Left kidney (tissue), 2 donors: Measurements from ENCODE around the gene OSBPL1A. TPM values are rescaled to one million over a fixed set of nuclear protein-coding genes. Genes with fewer than 3 reads are reported as not detected.
A peak's percentile ranks its signal among the peaks of the same experiment; 100 is the strongest.
"Not testable (repeated sequence)": the region's sequence is repeated elsewhere in the genome, so short reads cannot be mapped to it uniquely, and the experiment has no call there.

ENCODE experiments used
- DNase-seq: peaks from one replicate; pipeline ENCODE4 v3.0.0-alpha.2; 2013
- polyA plus RNA-seq: library from polyadenylated mRNA; unstranded; fragments of 120-200 nt; gene quantifications from one replicate; pipeline ENCODE4 v1.2.1, GENCODE V29; 2013; ENCODE audit not compliant: insufficient read length

The OSBPL1A gene
- polyA plus RNA-seq, 1 donor = 58.0 TPM

GRCh38 chr18:24400587-24400986, 3.0 kb upstream of the OSBPL1A start:
- DNase-seq = peak; percentile 37

DNA sequence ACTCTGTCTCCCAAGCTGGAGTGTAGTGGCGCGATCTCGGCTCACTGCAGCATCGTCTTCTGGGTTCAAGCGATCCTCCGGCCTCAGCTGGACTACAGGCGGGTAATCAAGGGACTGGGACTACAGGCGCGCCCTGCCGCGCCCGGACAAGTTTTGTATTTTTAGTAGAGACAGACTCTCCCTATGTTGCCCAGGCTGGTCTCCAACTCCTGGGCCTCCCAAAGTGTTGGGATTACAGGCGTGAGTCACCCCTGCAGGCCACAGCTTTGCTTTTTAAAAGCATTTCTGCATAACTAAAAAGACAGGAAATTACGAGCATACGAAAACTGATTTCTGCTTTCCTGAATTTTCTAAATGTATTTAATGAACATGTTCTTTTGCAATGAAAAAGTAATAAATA, 916 bp upstream of the OSBPL1A start:
- no peak for DNase-seq

DNA sequence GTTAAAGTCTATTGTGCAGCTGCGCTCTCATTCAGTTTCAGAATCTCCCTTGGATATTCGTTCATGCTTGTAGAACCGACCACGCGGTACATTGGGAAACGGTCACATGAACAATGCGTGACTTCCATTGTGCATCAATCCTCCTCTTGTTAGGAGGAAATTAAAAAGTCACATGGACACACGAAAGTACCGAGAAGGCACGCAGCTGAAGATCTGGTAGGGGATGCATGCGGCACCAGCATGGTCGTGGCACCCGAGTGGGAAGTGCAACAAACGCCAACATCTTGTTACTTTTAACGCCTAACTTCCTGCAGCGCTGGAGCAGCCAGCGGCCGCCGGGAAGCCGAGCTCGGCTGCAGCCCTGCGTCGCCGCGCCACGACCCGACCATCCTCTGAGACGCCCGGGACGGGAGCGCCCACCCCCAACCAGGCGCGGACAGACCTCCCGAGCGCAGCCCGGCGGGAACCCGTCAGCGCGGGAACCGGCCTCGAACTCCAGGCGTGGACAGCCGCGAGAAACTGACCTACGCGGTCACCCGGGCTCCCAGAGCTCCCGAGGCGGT, 412 bp downstream of the OSBPL1A start:
- DNase-seq = peak; percentile 62

- no peak for DNase-seq
Observed at GRCh38 chr18:24396082-24396633, 1.5 kb downstream of the OSBPL1A start.

DNA sequence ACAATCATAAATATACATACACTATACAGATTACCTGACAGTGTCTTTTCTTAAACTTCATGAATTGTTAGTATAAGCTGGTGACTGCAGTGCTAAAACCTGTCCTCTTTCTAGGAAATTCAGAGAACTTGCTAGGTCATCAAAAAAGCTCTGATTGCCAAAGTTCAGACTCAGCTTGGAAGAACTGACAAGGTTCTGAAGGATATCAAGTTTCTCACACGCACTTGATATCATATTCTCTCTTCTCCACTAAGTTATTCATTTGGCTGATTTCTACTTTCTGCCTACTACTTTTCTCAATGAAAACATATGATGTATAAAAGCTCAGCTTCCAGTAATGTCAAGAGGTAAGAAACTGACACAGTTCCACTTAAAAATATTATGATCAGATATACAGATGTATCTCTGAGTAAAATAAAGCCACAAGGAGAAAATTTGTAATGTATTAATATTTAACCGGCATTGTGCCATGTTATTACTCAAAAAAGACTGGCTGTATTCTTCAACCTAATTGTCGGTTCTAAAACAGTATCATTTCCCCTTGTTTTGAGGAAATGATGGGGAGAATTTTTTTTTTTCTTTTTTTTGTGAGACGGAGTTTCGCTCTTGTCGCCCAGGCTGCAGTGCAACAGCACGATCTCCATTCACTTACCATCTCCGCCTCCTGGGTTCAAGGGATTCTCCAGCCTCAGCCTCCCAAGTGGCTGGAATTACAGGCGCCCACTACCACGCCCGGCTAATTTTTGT, 2.4 kb downstream of the OSBPL1A start:
- no peak for DNase-seq

DNA sequence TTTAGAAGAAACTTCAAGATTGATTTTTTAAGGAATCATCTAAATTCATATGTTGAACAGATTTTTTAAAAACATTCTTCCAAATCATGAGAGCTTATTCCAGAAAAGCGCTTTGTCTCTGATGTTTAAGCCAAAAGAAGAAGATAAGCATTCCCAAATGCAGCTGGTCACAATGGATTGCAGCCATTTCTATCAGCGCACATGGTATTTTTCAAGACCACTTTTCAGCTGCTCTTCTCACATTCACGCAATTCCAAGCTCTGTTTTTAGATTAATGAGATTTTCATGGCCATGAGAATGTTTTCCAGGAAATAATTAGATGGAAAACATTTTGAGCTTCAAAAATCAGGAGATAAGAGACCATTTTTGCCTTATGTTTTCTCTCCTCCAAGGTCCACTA, 8.7 kb downstream of the OSBPL1A start:
- DNase-seq = no peak

GRCh38 chr18:24386681-24387080, 10.9 kb downstream of the OSBPL1A start:
- no peak for DNase-seq

DNA sequence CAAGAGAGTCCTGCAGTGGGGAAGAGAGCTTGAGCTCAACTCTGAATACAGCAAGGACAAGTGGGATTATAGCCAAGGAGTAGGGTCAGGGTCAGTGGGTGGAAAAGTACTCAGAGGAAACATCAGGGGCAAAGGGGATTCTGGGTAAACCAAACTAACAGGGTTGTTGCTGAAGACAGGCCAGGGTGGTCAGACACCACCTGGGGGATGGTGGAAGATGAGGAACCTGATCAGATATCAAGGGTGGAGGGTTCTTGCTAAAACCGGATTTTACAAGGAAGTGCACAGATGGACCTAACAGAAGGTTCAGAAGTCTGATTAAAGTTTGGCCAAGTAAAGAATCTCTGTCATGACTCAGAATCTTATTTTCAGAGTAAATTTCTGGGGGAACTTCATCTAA, 16.5 kb downstream of the OSBPL1A start:
- DNase-seq = no peak

GRCh38 chr18:24380163-24380747, 17.4 kb downstream of the OSBPL1A start:
- DNase-seq = no peak

DNA sequence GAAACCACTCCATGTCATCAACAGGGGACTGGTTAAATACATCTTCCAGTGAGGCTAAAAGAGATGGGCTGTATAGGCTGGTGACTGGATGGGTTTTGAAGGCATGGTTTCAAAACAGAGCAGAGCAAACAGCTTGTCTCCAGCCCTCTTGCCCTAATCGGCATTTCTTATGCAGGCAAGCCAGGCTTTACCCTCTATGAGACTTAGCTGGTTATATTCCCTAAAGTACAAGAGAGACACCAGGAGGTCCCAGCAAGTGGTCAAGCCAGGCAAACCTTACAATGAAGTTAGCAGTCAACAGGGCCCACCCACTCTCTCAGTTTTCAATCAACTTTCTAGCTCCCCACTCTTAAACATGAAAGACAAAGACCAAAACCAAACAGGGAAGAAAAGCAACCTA, 19.0 kb downstream of the OSBPL1A start:
- DNase-seq = no peak

DNA sequence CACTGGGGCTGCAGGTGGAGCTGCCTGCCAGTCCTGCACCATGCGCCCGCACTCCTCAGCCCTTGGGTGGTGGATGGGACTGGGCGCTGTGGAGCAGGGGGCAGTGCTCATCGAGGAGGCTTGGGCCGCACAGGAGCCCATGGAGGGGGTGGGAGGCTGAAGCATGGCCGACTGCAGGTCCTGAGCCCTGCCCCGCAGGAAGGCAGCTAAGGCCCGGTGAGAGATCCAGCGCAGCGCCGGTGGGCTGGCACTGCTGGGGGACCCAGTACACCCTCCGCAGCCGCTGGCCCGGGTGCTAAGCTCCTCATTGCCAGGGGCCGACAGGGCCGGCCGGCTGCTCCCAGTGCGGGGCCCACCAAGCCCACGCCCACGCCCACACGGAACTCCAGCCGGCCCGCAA, 21.1 kb downstream of the OSBPL1A start:
- DNase-seq = not testable (repeated sequence)

DNA sequence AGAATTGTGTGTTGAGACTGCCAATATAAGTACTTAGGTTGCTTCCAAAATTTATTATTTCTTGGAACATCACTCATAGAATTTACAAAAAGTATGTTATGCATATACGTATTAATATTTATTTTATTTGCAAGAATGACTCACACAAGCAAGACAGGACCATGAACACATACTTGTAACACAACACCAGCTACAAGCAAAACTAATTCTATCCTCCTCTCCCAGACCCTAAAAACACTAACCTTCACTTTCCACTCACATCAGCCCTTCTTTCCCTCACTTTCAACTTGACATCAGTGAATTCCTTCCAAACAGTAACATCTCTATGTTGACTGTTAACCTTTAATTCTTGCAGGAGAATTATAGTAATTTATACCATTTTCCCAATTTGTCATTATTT, 24.3 kb downstream of the OSBPL1A start:
- DNase-seq = no peak

DNA sequence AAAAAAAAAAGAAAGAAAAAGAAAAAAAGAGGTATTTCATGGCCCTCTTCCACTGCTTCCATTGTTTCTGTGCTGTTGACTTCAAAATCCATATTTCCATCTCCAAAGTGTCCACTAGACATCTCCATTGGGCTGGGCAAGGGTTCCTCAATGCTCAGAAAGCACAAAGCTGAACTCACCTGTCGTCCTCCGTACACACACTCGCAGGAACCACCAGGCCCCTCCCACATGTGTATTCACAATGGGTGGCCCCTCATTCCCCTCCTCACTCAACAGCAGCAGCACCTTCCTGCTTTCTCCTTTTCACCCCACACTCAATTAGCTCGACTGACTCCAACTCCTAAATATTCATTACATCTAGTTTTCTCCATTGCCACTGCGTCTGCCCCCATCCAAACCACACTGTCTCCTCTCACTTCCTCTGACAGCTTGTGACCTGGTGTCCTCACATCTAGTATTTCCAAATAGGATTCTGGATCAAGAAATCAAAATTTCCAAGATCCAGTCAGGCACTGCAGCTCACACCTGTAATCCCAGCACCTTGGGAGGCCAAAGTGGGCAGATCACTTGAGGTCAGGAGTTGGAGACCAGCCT, 25.2 kb downstream of the OSBPL1A start:
- DNase-seq = no peak

GRCh38 chr18:24370120-24370519, 27.5 kb downstream of the OSBPL1A start:
- no peak for DNase-seq

DNA sequence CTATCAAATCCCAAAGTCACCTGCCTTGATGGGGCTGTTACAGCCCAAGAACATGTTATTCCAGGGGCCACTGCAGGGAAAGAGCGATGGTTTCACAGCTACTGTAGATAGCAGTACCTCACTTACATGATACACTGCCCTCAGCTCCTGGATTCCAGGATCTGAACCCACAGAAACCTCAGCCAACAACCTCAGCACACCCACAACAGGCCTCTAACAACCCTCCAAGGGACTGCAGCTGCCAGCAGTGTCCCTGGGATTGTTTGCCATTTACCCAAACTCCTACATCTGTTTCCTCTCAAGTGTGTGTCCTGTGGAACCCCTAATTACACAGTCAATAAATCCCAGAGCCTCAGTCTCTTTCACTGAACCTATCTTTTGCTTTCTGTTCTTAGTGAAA, 28.2 kb downstream of the OSBPL1A start:
- no peak for DNase-seq

DNA sequence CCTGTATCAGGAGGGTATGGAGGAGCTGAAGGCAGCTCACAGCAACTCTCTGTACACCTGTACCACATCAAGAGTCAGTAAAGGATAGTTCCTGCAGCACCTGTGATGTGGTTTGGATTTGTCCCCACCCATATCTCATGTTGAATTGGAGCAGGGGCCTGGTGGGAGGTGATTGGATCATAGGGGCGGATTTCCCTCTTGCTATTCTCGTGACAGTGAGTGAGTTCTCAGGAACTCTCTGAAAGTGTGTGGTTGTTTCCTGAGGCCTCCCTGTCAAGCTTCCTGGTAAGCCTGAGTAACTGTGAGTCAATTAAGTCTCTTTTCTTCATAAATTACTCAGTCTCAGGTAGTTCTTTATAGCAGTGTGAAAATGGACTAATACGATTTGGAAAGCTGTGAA, 28.9 kb downstream of the OSBPL1A start:
- no peak for DNase-seq

DNA sequence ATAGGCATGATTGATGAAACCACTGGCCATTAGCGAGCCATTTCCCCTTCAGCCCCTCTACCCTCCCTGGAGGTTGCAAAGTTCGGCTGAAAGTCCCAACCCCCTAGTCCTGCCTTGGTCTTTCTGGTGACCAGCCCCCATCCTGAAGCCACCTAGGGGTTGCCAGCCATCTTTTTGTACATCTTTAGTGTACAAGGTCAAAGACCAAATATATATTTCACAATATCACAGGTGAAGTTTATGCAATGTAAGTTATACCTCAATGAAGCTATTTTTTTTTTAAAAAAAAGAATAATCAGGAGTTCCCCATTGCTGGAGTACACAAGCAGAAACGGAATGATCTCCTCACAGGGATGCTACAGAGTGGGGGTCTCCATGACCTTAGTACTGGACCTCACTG, 31.3 kb downstream of the OSBPL1A start:
- DNase-seq = no peak

- DNase-seq = no peak
Observed at GRCh38 chr18:24364177-24364576, 33.4 kb downstream of the OSBPL1A start.

DNA sequence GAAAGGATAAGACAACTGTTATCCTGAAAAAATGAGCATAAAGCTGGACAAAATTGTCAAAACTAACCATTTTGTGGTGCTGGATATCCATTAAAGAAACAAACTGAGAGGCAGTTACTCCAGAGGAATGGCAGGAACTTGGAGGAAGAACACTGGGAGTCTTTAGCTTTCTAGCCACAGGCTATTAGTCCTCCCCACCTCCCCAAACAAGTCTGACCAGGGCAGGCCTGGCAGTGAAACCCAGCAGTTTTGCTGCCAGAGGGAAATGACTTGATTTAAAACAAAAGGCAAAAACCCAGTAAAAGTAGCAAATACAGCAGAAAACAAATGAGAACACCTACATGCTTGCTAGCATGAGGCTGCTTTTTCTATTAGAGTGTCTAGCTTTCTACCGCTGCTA, 34.9 kb downstream of the OSBPL1A start:
- no peak for DNase-seq

GRCh38 chr18:24359787-24360530, 37.7 kb downstream of the OSBPL1A start:
- DNase-seq = peak; percentile 52

- no peak for DNase-seq
Observed at GRCh38 chr18:24354278-24354677, 43.3 kb downstream of the OSBPL1A start.

- no peak for DNase-seq
Observed at GRCh38 chr18:24346254-24346653, 51.4 kb downstream of the OSBPL1A start.
